ENCODE data around the gene DQX1. TPM values are rescaled to one million over a fixed set of nuclear protein-coding genes. Genes with fewer than 3 reads are reported as not detected.
A peak's percentile ranks its signal among the peaks of the same experiment; 100 is the strongest.

Gene DQX1
- polyA plus RNA-seq, 1 experiment, result not detected

GRCh38 chr2:74554820-74555531, 28.9 kb upstream of the DQX1 start:
- H3K4me3 ChIP-seq (ENCODE audit: low read depth, low read length), result peak overlapping the region; percentile 97
- no peaks in the 10 kb centered on the region for H3K27me3 ChIP-seq (ENCODE audit: control insufficient read depth, insufficient read depth, low read length)
- ChIA-PET CTCF (no interaction called here), POLR2A (interaction anchor here (0.9 to 1.0 kb wide), 2 partner anchors 12 to 23 kb away, joined by 3 to 7 read pairs; no protein-coding TSS in a partner anchor)
- no peak for DNase-seq (ENCODE audit: low read depth, low spot score)
- TF ChIP-seq, protein P1, sequence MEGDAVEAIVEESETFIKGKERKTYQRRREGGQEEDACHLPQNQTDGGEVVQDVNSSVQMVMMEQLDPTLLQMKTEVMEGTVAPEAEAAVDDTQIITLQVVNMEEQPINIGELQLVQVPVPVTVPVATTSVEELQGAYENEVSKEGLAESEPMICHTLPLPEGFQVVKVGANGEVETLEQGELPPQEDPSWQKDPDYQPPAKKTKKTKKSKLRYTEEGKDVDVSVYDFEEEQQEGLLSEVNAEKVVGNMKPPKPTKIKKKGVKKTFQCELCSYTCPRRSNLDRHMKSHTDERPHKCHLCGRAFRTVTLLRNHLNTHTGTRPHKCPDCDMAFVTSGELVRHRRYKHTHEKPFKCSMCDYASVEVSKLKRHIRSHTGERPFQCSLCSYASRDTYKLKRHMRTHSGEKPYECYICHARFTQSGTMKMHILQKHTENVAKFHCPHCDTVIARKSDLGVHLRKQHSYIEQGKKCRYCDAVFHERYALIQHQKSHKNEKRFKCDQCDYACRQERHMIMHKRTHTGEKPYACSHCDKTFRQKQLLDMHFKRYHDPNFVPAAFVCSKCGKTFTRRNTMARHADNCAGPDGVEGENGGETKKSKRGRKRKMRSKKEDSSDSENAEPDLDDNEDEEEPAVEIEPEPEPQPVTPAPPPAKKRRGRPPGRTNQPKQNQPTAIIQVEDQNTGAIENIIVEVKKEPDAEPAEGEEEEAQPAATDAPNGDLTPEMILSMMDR (IDR thresholded peaks at IDR 0.05; ENCODE audit: low read depth, low read length), result no peak
- H3K9me3 ChIP-seq (ENCODE audit: control insufficient read depth, insufficient read depth, low read length), result no peaks in the 10 kb centered on the region; the same call in 1 of the 2 replicates
- H3K27ac ChIP-seq (ENCODE audit: low read depth, low read length), result peak overlapping the region; percentile 47

DNA sequence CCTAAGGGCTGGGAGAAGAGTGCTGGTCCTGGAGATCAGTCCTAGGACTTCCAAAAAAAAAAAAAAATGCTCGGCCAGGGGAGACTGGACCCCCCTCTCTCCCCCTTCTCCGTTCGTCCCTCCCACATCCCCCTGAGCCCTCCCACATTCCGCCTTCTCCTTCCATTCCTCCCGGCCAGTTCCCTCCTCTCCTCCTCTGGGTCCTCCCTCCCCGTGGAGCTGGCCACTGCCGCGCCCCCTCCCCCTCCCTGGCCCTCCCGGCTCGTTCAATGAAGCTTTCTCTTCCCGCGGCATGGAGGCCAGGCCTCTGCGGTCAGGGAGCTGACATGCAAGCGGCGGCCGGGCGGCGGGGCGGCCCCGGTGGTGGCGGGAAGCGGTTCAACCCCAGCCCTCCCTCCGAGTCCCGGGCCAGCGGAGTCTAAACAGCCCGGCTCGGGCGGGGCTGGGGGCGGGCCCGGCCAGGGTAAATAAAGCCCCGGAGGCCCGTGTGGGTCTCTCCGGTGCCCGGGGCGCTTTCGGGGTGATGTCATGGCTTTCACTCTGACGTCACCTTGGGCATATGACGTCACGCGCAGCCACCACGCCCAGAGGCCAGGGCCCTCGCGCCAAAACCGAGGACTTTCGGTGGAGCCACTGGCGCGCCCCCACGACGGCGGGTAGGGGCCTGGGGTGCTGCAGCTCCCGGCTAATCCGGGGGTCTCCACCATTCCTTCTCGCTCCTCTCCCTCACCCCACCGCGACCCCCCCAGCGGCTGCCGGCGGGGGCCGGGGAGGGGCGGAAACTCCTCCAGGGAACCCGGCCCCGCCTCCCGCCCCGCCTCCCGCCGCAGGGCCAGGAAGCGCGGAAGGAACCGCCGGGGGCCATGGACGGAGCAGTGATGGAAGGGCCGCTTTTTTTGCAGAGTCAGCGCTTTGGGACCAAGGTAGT, 28.1 kb upstream of the DQX1 start, which contains the start of the genes DOK1 and LOXL3:
Gene DOK1 (plus strand): TSS at position 829 of the 928 bp plus-strand sequence. CDS start 35 bp downstream, at position 864.
Gene LOXL3 (minus strand): TSS at position 51 of the 928 bp plus-strand sequence. CDS start 1,308 bp downstream, outside the sequence.
- H3K4me3 ChIP-seq (ENCODE audit: low read depth, low read length), result peak within 1 kb of the TSS; percentile 97
- ChIA-PET POLR2A (interaction anchor here (0.6 to 1.2 kb wide), 12 partner anchors 13 to 97 kb away, joined by 3 to 15 read pairs (median 5); no protein-coding TSS in a partner anchor), CTCF (interaction anchor here (0.6 to 1.0 kb wide), 5 partner anchors 22 to 322 kb away, joined by 4 to 10 read pairs (median 5); no protein-coding TSS in a partner anchor)
- H3K27me3 ChIP-seq (ENCODE audit: control insufficient read depth, insufficient read depth, low read length), result no peaks in the 10 kb centered on the region
- peak; percentile 83 for DNase-seq (ENCODE audit: low read depth, low spot score)
- H3K27ac ChIP-seq (ENCODE audit: low read depth, low read length), result peak within 1 kb of the TSS; percentile 91
- TF ChIP-seq, protein P1 (IDR thresholded peaks at IDR 0.05; ENCODE audit: low read depth, low read length), result no peak
- H3K9me3 ChIP-seq (ENCODE audit: control insufficient read depth, insufficient read depth, low read length), result peaks cover 4% of the 10 kb centered on the region; the same call in 1 of the 2 replicates

DNA sequence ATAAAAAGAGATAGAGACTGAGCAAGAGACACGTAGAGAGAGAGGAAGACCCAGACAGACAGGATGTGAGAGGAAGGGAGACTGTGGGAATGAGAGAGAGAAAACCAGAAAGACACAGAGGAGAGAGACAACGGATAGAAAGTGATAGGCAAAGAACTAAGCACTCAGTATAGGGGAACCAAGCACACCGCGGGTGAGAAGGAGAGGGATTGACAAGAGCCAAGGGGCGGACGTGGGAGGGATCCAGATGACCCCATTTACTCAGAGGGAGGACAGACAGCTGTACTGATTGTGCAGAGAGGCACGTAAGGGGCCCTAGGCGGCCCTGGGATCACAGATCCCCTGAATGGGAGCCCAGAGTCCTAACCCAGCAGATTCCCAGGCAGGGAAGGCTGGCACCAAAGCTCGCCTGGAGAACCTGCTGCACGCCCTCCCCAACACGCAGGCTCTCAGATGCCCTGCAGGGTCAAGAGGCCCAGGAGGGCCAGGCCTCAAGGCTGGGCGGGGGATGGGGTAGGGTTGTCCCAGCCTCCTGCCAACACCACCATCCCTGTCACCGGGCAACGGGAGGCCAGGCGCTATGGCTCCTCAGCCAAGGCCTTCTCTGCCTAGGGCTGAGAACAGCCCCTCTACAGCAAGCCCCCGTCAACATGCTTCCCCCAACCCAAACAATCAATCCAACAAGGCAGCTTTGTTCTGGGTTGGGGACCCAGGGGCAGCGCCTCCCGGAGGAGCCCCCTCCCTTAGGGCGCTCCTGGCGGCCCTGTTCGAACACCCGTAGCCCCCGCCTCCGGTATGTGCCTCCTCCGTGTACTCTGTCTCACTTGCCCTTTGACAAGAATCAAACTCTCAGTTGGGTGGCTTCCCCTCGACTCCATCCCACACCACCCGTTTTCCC, 27.1 kb upstream of the DQX1 start:
- Histone ChIP-seq H3K27ac (ENCODE audit: low read depth, low read length) (peak overlapping the region; percentile 47), H3K9me3 (ENCODE audit: control insufficient read depth, insufficient read depth, low read length) (peaks cover 6% of the 10 kb centered on the region; the same call in 1 of the 2 replicates), H3K27me3 (ENCODE audit: control insufficient read depth, insufficient read depth, low read length) (no peaks in the 10 kb centered on the region), H3K4me3 (ENCODE audit: low read depth, low read length) (peak overlapping the region; percentile 97)
- no peak for DNase-seq (ENCODE audit: low read depth, low spot score)
- TF ChIP-seq, protein P1 (IDR thresholded peaks at IDR 0.05; ENCODE audit: low read depth, low read length), result no peak
- CTCF ChIA-PET, result interaction anchor here (0.6 to 1.0 kb wide), 2 partner anchors 32 to 34 kb away, joined by 3 to 5 read pairs; no protein-coding TSS in a partner anchor
- POLR2A ChIA-PET, result interaction anchor here (0.6 to 1.2 kb wide), 10 partner anchors 12 to 71 kb away, joined by 3 to 9 read pairs (median 5); no protein-coding TSS in a partner anchor
